Measurements from ENCODE around the gene KCNT2.

DNA sequence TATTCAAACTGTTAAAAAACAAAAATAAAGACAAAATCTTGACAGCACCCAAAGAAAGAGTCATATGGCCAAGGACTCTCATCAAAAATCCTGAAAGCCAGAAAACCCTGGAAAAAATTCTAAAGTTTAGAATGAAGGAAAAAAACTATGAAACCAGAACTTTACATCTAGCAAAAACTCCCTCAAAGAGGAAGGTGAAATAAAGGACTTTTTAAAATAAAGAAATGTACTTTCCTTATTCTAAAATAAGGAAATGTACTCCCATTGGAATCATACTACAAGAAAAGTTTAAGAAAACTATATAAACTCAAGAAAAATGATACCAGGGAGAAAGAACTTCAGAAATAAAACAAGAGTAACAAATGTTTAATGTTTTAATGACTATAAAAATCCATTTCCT, 206.3 kb downstream of the KCNT2 start:
- TF ChIP-seq CTCF (IDR thresholded peaks at IDR 0.05): no peak
- TF ChIP-seq POLR2A (IDR thresholded peaks at IDR 0.05): no peak

All from heart left ventricle (tissue), 13 donors.